ENCODE measurements around the gene HERC4.

DNA sequence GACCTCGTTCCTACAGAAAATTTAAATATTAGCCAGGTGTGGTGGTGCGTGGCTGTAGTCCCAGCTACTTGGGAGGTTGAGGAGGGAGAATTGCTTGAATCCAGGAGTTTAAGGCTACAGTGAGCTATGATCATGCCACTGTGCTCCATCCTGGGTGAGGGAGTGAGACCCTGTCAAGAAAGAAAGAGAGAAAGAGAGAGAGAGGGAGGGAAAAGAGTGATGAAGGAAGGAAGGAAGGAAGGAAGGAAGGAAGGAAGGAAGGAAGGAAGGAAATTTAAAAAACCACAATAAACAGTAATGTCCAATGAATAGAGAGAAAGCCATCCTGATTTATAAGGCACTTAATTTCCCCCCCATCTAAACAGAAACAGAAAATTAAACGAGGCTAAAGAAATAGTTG lies 43.6 kb upstream of the HERC4 start:
- TF ChIP-seq, protein P1, sequence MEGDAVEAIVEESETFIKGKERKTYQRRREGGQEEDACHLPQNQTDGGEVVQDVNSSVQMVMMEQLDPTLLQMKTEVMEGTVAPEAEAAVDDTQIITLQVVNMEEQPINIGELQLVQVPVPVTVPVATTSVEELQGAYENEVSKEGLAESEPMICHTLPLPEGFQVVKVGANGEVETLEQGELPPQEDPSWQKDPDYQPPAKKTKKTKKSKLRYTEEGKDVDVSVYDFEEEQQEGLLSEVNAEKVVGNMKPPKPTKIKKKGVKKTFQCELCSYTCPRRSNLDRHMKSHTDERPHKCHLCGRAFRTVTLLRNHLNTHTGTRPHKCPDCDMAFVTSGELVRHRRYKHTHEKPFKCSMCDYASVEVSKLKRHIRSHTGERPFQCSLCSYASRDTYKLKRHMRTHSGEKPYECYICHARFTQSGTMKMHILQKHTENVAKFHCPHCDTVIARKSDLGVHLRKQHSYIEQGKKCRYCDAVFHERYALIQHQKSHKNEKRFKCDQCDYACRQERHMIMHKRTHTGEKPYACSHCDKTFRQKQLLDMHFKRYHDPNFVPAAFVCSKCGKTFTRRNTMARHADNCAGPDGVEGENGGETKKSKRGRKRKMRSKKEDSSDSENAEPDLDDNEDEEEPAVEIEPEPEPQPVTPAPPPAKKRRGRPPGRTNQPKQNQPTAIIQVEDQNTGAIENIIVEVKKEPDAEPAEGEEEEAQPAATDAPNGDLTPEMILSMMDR (IDR thresholded peaks at IDR 0.05; ENCODE audit: low read length), result no peak
- TF ChIP-seq EZH2 (IDR thresholded peaks at IDR 0.05; ENCODE audit: borderline replicate concordance, low read length), result no peak
